ENCODE data around the gene FGGY. TPM values are rescaled to one million over a fixed set of nuclear protein-coding genes. Genes with fewer than 3 reads are reported as not detected.

FGGY gene
- total RNA-seq, 1 experiment from 2014 or later: 6.4 TPM

DNA sequence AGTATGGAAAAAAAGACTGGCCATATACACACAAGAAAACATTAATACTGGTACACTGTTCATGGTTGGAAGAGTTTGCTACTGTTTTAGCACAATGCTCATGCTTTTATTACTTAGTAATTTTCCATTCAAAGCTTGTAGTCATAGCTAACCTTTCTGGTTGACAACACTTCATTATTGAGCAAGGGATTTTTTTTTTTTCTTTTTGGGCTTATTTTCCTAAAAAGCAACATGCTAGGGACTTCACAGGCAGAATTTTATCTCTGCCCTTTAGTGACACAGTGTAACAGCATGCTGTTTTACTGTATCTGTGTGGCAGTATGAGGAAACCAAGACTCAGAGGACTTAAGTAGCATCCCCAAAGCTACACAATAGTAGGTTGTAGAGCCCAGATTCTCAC lies 58.5 kb downstream of the FGGY start:
- H3K4me3 ChIP-seq (ENCODE audit: low read depth, low read length): no peak overlapping the region
- no peak overlapping the region for H3K4me3 Mint-ChIP-seq (ENCODE audit: unreplicated experiment)
- BruUV-seq (replicated peaks): no TSS peak
- CTCF ChIA-PET: no interaction called here
- H3K9me3 Mint-ChIP-seq (ENCODE audit: unreplicated experiment): no peaks in the 10 kb centered on the region
- H3K27ac Mint-ChIP-seq (ENCODE audit: unreplicated experiment): no peak overlapping the region
- POLR2A ChIA-PET: interaction anchor here (0.6 kb wide), 1 partner anchor 254 kb away, joined by 3 read pairs; no protein-coding TSS in a partner anchor
- intact Hi-C loops (cut with micrococcal nuclease; ENCODE audit: unreplicated experiment): no loop called here
- no peak for DNase-seq
- H3K27me3 Mint-ChIP-seq (ENCODE audit: insufficient read depth, unreplicated experiment): no peaks in the 10 kb centered on the region
- H3K36me3 ChIP-seq (ENCODE audit: control insufficient read depth, insufficient read depth, low read length): no peaks in the 10 kb centered on the region
- H3K4me1 ChIP-seq: no peaks in the 10 kb centered on the region
- TF ChIP-seq, protein P1, sequence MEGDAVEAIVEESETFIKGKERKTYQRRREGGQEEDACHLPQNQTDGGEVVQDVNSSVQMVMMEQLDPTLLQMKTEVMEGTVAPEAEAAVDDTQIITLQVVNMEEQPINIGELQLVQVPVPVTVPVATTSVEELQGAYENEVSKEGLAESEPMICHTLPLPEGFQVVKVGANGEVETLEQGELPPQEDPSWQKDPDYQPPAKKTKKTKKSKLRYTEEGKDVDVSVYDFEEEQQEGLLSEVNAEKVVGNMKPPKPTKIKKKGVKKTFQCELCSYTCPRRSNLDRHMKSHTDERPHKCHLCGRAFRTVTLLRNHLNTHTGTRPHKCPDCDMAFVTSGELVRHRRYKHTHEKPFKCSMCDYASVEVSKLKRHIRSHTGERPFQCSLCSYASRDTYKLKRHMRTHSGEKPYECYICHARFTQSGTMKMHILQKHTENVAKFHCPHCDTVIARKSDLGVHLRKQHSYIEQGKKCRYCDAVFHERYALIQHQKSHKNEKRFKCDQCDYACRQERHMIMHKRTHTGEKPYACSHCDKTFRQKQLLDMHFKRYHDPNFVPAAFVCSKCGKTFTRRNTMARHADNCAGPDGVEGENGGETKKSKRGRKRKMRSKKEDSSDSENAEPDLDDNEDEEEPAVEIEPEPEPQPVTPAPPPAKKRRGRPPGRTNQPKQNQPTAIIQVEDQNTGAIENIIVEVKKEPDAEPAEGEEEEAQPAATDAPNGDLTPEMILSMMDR (IDR thresholded peaks at IDR 0.05; ENCODE audit: insufficient read depth in 1 of 2, low read depth in 1 of 2, low read length in 1 of 2, severe bottlenecking in 1 of 2, unreplicated experiment in 1 of 2): no peak
- H3K27me3 ChIP-seq (replicated peaks; ENCODE audit: control insufficient read depth, insufficient read depth, low read length): no peaks in the 10 kb centered on the region
- no peaks in the 10 kb centered on the region for H3K36me3 Mint-ChIP-seq (ENCODE audit: insufficient read depth, unreplicated experiment)
- H3K4me1 Mint-ChIP-seq (ENCODE audit: low read depth, unreplicated experiment): peaks cover 6% of the 10 kb centered on the region
- no peaks in the 10 kb centered on the region for H3K9me3 ChIP-seq

DNA sequence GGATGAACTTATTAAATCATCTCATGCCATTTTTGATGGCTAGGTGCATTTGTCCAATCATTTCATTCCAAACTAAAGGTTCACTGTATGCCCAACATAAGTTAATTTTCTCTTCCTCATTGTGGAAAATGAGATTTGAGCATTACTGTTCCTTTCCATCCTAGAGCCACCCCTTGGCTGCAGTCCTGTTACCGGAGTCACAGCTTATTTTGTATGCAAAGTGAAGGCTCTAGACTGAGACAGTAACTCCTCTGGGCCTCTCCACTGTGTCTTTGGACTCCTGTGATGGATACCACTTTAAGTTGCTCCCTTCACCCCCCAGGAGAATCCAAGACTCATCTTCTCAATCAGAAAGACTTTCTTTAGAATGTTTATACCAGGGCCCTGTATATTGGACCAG lies 59.7 kb downstream of the FGGY start:
- no TSS peak for BruUV-seq (replicated peaks)

DNA sequence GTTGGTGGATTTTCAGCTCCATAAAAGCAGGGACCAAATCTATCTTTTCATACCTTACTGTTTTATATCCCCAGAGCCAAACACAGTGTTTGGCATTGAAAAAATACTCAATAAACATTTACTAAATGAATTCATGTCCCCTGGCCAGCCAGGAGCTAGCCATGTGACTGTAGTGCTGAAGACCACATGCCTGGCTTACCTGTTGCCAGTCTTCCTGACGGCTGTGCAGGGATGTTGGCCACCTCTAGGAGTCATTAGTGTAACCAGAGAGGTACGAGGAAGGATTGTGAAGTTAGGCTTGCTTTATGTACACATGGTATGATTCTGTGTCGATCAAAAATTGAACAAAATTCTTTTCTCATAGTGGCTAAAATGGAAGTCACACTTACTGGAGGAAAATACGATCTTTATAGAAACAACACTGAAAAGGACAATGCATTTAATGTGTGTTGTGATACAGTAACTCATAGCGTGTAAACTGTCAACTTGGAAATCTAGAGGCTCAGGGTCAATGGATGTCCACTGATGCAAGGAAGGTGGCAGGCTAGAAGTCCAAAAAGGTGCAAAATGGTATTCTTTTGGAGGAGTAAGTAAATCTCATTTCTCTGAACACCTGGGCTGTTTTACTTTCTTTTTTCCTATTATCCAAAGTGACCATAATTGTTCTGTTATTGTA lies 60.9 kb downstream of the FGGY start:
- ChIA-PET CTCF (no interaction called here), POLR2A (no interaction called here)
- TF ChIP-seq, protein P1 (IDR thresholded peaks at IDR 0.05; ENCODE audit: insufficient read depth in 1 of 2, low read depth in 1 of 2, low read length in 1 of 2, severe bottlenecking in 1 of 2, unreplicated experiment in 1 of 2): no peak
- no peaks in the 10 kb centered on the region for H3K9me3 ChIP-seq
- Mint-ChIP-seq H3K4me3 (ENCODE audit: unreplicated experiment) (no peak overlapping the region), H3K27me3 (ENCODE audit: insufficient read depth, unreplicated experiment) (no peaks in the 10 kb centered on the region), H3K4me1 (ENCODE audit: low read depth, unreplicated experiment) (peaks cover 6% of the 10 kb centered on the region), H3K27ac (ENCODE audit: unreplicated experiment) (no peak overlapping the region), H3K36me3 (ENCODE audit: insufficient read depth, unreplicated experiment) (no peaks in the 10 kb centered on the region), H3K9me3 (ENCODE audit: unreplicated experiment) (no peaks in the 10 kb centered on the region)
- no peaks in the 10 kb centered on the region for H3K4me1 ChIP-seq
- no peaks in the 10 kb centered on the region for H3K36me3 ChIP-seq (ENCODE audit: control insufficient read depth, insufficient read depth, low read length)
- H3K4me3 ChIP-seq (ENCODE audit: low read depth, low read length): no peak overlapping the region
- DNase-seq: no peak
- no TSS peak for BruUV-seq (replicated peaks)
- intact Hi-C loops (cut with micrococcal nuclease; ENCODE audit: unreplicated experiment): no loop called here
- no peaks in the 10 kb centered on the region for H3K27me3 ChIP-seq (replicated peaks; ENCODE audit: control insufficient read depth, insufficient read depth, low read length)

More for the DNA sequence above, 59.7 kb downstream of the FGGY start:
- Mint-ChIP-seq H3K27ac (ENCODE audit: unreplicated experiment) (no peak overlapping the region), H3K9me3 (ENCODE audit: unreplicated experiment) (no peaks in the 10 kb centered on the region), H3K27me3 (ENCODE audit: insufficient read depth, unreplicated experiment) (no peaks in the 10 kb centered on the region), H3K4me1 (ENCODE audit: low read depth, unreplicated experiment) (peaks cover 6% of the 10 kb centered on the region), H3K4me3 (ENCODE audit: unreplicated experiment) (no peak overlapping the region), H3K36me3 (ENCODE audit: insufficient read depth, unreplicated experiment) (no peaks in the 10 kb centered on the region)
- intact Hi-C loops (cut with micrococcal nuclease; ENCODE audit: unreplicated experiment): no loop called here
- Histone ChIP-seq H3K36me3 (ENCODE audit: control insufficient read depth, insufficient read depth, low read length) (no peaks in the 10 kb centered on the region), H3K4me1 (no peaks in the 10 kb centered on the region), H3K27me3 (replicated peaks; ENCODE audit: control insufficient read depth, insufficient read depth, low read length) (no peaks in the 10 kb centered on the region), H3K9me3 (no peaks in the 10 kb centered on the region), H3K4me3 (ENCODE audit: low read depth, low read length) (no peak overlapping the region)
- TF ChIP-seq, protein P1 (IDR thresholded peaks at IDR 0.05; ENCODE audit: insufficient read depth in 1 of 2, low read depth in 1 of 2, low read length in 1 of 2, severe bottlenecking in 1 of 2, unreplicated experiment in 1 of 2): no peak
- POLR2A ChIA-PET: no interaction called here
- no peak for DNase-seq
- CTCF ChIA-PET: no interaction called here

All from Caco-2 (cell line).